ENCODE measurements around the gene EML1. TPM values are rescaled to one million over a fixed set of nuclear protein-coding genes. Genes with fewer than 3 reads are reported as not detected.

The EML1 gene
- total and polyA plus RNA-seq, 2 of the 13 experiments (the other 11 are each of a cell fraction or from before 2014, with no cell fraction given), result 0.59 to 1.7 TPM

- TF ChIP-seq RERE (CRISPR knock-in tag; IDR thresholded peaks at IDR 0.05; ENCODE audit: low read depth) (no peak), ZNF589 (CRISPR knock-in tag; conservative IDR thresholded peaks at IDR 0.05) (no peak)
These were observed 46.5 kb downstream of the EML1 start (continued) for GRCh38 chr14:99839696-99840095.

DNA sequence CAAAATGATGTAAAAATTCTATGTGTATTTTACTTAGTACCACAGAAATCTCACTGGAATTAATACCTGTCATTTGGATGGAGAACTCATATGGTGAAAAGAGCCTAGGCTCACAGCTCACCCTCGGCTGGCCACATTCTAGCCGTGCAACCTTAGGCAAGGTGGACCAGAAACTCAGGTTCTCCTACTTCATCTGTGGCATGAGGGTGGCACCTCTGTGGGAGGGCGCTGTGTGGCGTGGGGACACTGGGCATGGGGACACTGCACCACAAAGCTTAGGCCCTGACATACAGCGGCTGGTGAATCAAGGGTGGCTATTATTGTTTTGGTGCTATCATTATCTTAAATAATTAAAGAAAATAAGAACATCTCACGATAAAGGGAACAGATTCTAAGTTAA is 47.1 kb downstream of the EML1 start:
- no peak overlapping the region for H3K27ac ChIP-seq (ENCODE audit: extremely low read length, insufficient read depth, low read length)
- 93% methylated on average over 6 of the region's 6 CpGs for WGBS (ENCODE audit: low lambda C conversion rate)
- H3K27me3 ChIP-seq (ENCODE audit: control insufficient read depth in 1 of 2, insufficient read depth in 2 of 2, low read length in 2 of 2), result no peaks in the 10 kb centered on the region; a peak in 1 of 5 replicates
- ChIA-PET CTCF (ENCODE audit: low intra/inter-chr PET ratio, low total read pairs) (no interaction called here), POLR2A (no interaction called here)
- no peak overlapping the region for H3K4me3 ChIP-seq (replicated peaks in 1 of 3; ENCODE audit: insufficient read depth in 1 of 3, low read depth in 2 of 3, low read length in 3 of 3)
- no peak overlapping the region for H2AFZ ChIP-seq (ENCODE audit: low read length)
- FAIRE-seq (no peak), DNase-seq (ENCODE audit: low spot score) (no peak), ATAC-seq (no peak)
- H3K4me2 ChIP-seq (ENCODE audit: low read depth, low read length), result no peak overlapping the region
- intact Hi-C loops (cut with micrococcal nuclease; ENCODE audit: unreplicated experiment) (no loop called here), in situ Hi-C loops (cut with HindIII; ENCODE audit: extremely low pct_ligation_motif_present, low pct_unique_long_range_greater_than_20kb) (no loop called here)
- H3K36me3 ChIP-seq (replicated peaks in 1 of 2; ENCODE audit: control insufficient read depth in 1 of 2, insufficient read depth in 2 of 2, low read length in 2 of 2), result no peaks in the 10 kb centered on the region
- no peak overlapping the region for H3K9ac ChIP-seq (ENCODE audit: insufficient read depth, low read depth, low read length)
- no peaks in the 10 kb centered on the region for H3K9me3 ChIP-seq (ENCODE audit: low read length)
- H3K79me2 ChIP-seq (ENCODE audit: insufficient read depth, low read length), result no peaks in the 10 kb centered on the region
- BruUV-seq (replicated peaks), result no TSS peak
- H3K4me1 ChIP-seq (ENCODE audit: insufficient read depth, low read length), result peaks cover 29% of the 10 kb centered on the region
- H4K20me1 ChIP-seq (ENCODE audit: insufficient read depth, low read length), result no peaks in the 10 kb centered on the region
- TF ChIP-seq, protein P1, sequence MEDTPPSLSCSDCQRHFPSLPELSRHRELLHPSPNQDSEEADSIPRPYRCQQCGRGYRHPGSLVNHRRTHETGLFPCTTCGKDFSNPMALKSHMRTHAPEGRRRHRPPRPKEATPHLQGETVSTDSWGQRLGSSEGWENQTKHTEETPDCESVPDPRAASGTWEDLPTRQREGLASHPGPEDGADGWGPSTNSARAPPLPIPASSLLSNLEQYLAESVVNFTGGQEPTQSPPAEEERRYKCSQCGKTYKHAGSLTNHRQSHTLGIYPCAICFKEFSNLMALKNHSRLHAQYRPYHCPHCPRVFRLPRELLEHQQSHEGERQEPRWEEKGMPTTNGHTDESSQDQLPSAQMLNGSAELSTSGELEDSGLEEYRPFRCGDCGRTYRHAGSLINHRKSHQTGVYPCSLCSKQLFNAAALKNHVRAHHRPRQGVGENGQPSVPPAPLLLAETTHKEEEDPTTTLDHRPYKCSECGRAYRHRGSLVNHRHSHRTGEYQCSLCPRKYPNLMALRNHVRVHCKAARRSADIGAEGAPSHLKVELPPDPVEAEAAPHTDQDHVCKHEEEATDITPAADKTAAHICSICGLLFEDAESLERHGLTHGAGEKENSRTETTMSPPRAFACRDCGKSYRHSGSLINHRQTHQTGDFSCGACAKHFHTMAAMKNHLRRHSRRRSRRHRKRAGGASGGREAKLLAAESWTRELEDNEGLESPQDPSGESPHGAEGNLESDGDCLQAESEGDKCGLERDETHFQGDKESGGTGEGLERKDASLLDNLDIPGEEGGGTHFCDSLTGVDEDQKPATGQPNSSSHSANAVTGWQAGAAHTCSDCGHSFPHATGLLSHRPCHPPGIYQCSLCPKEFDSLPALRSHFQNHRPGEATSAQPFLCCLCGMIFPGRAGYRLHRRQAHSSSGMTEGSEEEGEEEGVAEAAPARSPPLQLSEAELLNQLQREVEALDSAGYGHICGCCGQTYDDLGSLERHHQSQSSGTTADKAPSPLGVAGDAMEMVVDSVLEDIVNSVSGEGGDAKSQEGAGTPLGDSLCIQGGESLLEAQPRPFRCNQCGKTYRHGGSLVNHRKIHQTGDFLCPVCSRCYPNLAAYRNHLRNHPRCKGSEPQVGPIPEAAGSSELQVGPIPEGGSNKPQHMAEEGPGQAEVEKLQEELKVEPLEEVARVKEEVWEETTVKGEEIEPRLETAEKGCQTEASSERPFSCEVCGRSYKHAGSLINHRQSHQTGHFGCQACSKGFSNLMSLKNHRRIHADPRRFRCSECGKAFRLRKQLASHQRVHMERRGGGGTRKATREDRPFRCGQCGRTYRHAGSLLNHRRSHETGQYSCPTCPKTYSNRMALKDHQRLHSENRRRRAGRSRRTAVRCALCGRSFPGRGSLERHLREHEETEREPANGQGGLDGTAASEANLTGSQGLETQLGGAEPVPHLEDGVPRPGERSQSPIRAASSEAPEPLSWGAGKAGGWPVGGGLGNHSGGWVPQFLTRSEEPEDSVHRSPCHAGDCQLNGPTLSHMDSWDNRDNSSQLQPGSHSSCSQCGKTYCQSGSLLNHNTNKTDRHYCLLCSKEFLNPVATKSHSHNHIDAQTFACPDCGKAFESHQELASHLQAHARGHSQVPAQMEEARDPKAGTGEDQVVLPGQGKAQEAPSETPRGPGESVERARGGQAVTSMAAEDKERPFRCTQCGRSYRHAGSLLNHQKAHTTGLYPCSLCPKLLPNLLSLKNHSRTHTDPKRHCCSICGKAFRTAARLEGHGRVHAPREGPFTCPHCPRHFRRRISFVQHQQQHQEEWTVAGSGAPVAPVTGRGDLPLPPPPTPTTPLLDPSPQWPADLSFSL (CRISPR knock-in tag; IDR thresholded peaks at IDR 0.05), result no peak
- no peak for TF ChIP-seq ARNT2 (CRISPR knock-in tag; IDR thresholded peaks at IDR 0.05; ENCODE audit: low read depth)
- TF ChIP-seq ZNF17 (CRISPR knock-in tag; IDR thresholded peaks at IDR 0.05), result no peak
- no peak for TF ChIP-seq JUN (CRISPR knock-in tag; IDR thresholded peaks at IDR 0.05)
- TF ChIP-seq FOXP1 (IDR thresholded peaks at IDR 0.05), result no peak
- no peak for TF ChIP-seq FOXP1 (CRISPR knock-in tag; IDR thresholded peaks at IDR 0.05)
- no peak for TF ChIP-seq ZNF431 (CRISPR knock-in tag; IDR thresholded peaks at IDR 0.05; ENCODE audit: borderline replicate concordance, low read depth)
- no peak for TF ChIP-seq ZSCAN30 (CRISPR knock-in tag; IDR thresholded peaks at IDR 0.05)
- TF ChIP-seq ZFP62 (CRISPR knock-in tag; IDR thresholded peaks at IDR 0.05), result no peak
- TF ChIP-seq GTF2F1 (IDR thresholded peaks at IDR 0.05; ENCODE audit: low read length), result no peak
- TF ChIP-seq ZNF550 (CRISPR knock-in tag; IDR thresholded peaks at IDR 0.05; ENCODE audit: borderline replicate concordance), result no peak
- TF ChIP-seq ZNF350 (CRISPR knock-in tag; IDR thresholded peaks at IDR 0.05; ENCODE audit: borderline replicate concordance, low read depth), result no peak
